Naive thymus-derived CD4-positive, alpha-beta T cell (primary cell): ENCODE measurements around the gene RCAN3. TPM values are rescaled to one million over a fixed set of nuclear protein-coding genes. Genes with fewer than 3 reads are reported as not detected.

Source experiments
- ATAC-seq: fragments of 150-1000 bp; cut with Tn5 transposase; 2 replicates; pipeline ENCODE4 v1.10.0; 2021; ENCODE audit warnings: mild to moderate bottlenecking, moderate library complexity
- CTCF ChIA-PET: fragments of 350-600 bp; sonication (Branson Sonifier 250); formaldehyde crosslinking; loops from one replicate; lab custom pipeline; 2021; ENCODE audit warnings: antibody characterized with exemption; lab: Charles Lee
- POLR2A ChIA-PET: fragments of 350-600 bp; sonication (Branson Sonifier 250); formaldehyde crosslinking; loops from one replicate; lab custom pipeline; 2021; ENCODE audit warnings: antibody characterized with exemption, inconsistent platforms; lab: Charles Lee
- DNase-seq, 9 donors: peaks; one replicate each; pipeline versions ENCODE4 v3.0.0 to v3.0.0-alpha.2; 2020 to 2022; ENCODE audit warnings: mixed read lengths in 1 of 9
- H3K27ac ChIP-seq: one replicate; pipeline ENCODE4 v1.7.0; 2013; ENCODE audit warnings: mild to moderate bottlenecking, low read depth, low read length, moderate library complexity
- H3K27me3 ChIP-seq, 2 donors: one replicate each; pipeline ENCODE4 v1.7.0; 2013; ENCODE audit warnings: low read length in 2 of 2, mild to moderate bottlenecking in 2 of 2, moderate library complexity in 2 of 2; ENCODE audit not compliant: control insufficient read depth in 2 of 2, insufficient read depth in 2 of 2
- H3K36me3 ChIP-seq, 3 experiments: 1 replicate in 2 of 3; 2 replicates in 1 of 3; pipeline ENCODE4 v1.7.0; 2013; ENCODE audit warnings: low read length in 3 of 3, mild to moderate bottlenecking in 3 of 3, moderate library complexity in 1 of 3; ENCODE audit not compliant: insufficient read depth in 3 of 3, control insufficient read depth in 2 of 3
- H3K4me1 ChIP-seq, 2 donors: one replicate each; pipeline ENCODE4 v1.7.0; 2013; ENCODE audit warnings: low read length in 2 of 2, mild to moderate bottlenecking in 2 of 2, moderate library complexity in 1 of 2; ENCODE audit not compliant: control insufficient read depth in 2 of 2, insufficient read depth in 2 of 2
- H3K4me3 ChIP-seq: 2 replicates; pipeline ENCODE4 v1.7.0; 2013; ENCODE audit warnings: mild to moderate bottlenecking, low read length
- H3K9me3 ChIP-seq, 3 experiments: 1 replicate in 2 of 3; 2 replicates in 1 of 3; pipeline ENCODE4 v1.7.0; 2013; ENCODE audit warnings: low read length in 3 of 3; ENCODE audit not compliant: control insufficient read depth in 2 of 3
- H3K27ac Mint-ChIP-seq, 9 donors: one replicate each; pipeline ENCODE4 v1.8.0; 2020 to 2022; ENCODE audit warnings: mixed read lengths in 9 of 9, mild to moderate bottlenecking in 8 of 9, moderate library complexity in 5 of 9, inconsistent platforms in 2 of 9
- H3K27me3 Mint-ChIP-seq, 5 donors: one replicate each; pipeline ENCODE4 v1.8.0; 2021 to 2022; ENCODE audit warnings: mixed read lengths in 5 of 5, mild to moderate bottlenecking in 1 of 5
- H3K36me3 Mint-ChIP-seq, 5 donors: one replicate each; pipeline ENCODE4 v1.8.0; 2020 to 2022; ENCODE audit warnings: mixed read lengths in 5 of 5, mild to moderate bottlenecking in 3 of 5, inconsistent platforms in 1 of 5
- H3K4me1 Mint-ChIP-seq, 7 donors: one replicate each; pipeline ENCODE4 v1.8.0; 2020 to 2022; ENCODE audit warnings: mixed read lengths in 7 of 7, mild to moderate bottlenecking in 3 of 7, inconsistent platforms in 1 of 7
- H3K4me3 Mint-ChIP-seq, 10 donors: one replicate each; pipeline ENCODE4 v1.8.0; 2020 to 2022; ENCODE audit warnings: mild to moderate bottlenecking in 10 of 10, mixed read lengths in 10 of 10, moderate library complexity in 6 of 10, inconsistent platforms in 2 of 10
- H3K9me3 Mint-ChIP-seq, 11 donors: one replicate each; pipeline ENCODE4 v1.8.0; 2020 to 2022; ENCODE audit warnings: mixed read lengths in 11 of 11, mild to moderate bottlenecking in 4 of 11, inconsistent platforms in 1 of 11, moderate library complexity in 1 of 11
- intact Hi-C, 2 donors: fragments of 100-400 bp; cut with micrococcal nuclease; formaldehyde crosslinking; loops; one replicate each; pipeline ENCODE4 v1.15.1; 2023
- polyA plus RNA-seq, 2 donors: library from polyadenylated mRNA; unstranded; fragments of 300-500 nt; fragmentation: Illumina TruSeq; gene quantifications; one replicate each; pipeline ENCODE4 v1.2.3, GENCODE V29; 2021
- total RNA-seq, 6 experiments: library from RNA in 5 of 6; stranded (reverse) in 5 of 6; gene quantifications; 1 replicate in 5 of 6; 2 replicates in 1 of 6; pipeline ENCODE4 v1.2.3 and lab custom pipeline; 2021 to 2026

Gene RCAN3
- total RNA-seq (100 to 1,000 TPM in 4 of 5 experiments, 10 to 100 TPM in 1; 68.5 to 247 (median 183) TPM), polyA plus RNA-seq (100 to 1,000 TPM; 171 to 179 TPM), total RNA-seq (lab: John Stamatoyannopoulos, UW) (505 reads per million, percentile 98 among the genes with 10 or more reads in this experiment)

DNA sequence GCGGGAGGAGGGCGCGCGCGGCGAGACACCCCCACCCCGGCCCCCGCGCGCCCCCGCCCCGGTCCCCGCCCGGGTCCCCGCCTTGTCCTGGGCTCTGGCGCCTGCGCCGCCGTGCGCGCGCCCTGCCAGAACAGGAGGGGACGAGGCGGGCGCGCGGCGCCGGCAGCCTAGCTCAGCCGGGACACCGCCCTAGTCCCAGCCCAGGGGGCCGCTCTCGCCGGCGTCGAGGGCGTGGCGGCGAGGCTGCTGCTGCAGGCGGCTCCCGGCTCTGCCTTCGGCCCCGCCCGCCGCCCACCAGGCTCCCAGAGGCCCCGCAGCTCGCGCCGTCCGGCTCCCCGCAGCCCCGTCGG, at the start of gene RCAN3:
Gene RCAN3 (plus strand): TSS at position 128 of the 350 bp plus-strand sequence. CDS start 11,537 bp downstream, outside the sequence.
- Histone ChIP-seq H3K4me3 (peak within 1 kb of the TSS; percentile 84), H3K9me3 (no peaks in the 10 kb centered on the region), H3K4me1 (peaks cover 42 to 53% of the 10 kb centered on the region in 2 donors), H3K36me3 (no peaks in the 10 kb centered on the region), H3K27ac (peak within 1 kb of the TSS; percentile 99), H3K27me3 (no peaks in the 10 kb centered on the region)
- peaks cover 0 to 9% (median 0%) of the 10 kb centered on the region in 5 donors for H3K27me3 Mint-ChIP-seq
- peaks cover 0 to 38% (median 20%) of the 10 kb centered on the region in 5 donors for H3K36me3 Mint-ChIP-seq
- intact Hi-C loops: loop anchor here (1.0 to 10.0 kb wide), 17 partner anchors 16 to 930 kb away; partner anchors contain the start of genes CLIC4 (in 2 of the 2), NIPAL3 (in 2 of the 2), MACO1 (in 1 of the 2) and PNRC2 (in 1 of the 2)
- ATAC-seq (peak; percentile 81), DNase-seq (peak; percentile 82 to 94 (median 92))
- H3K4me1 Mint-ChIP-seq: peaks cover 38 to 65% (median 60%) of the 10 kb centered on the region in 7 donors
- ChIA-PET POLR2A (interaction anchor here (1.1 to 27.5 kb wide), 18 partner anchors 11 to 743 kb away, joined by 3 to 929 read pairs (median 7); partner anchors contain the start of genes NIPAL3, SRRM1 and STPG1), CTCF (interaction anchor here (1.1 to 4.9 kb wide), 6 partner anchors 10 to 87 kb away, joined by 3 to 44 read pairs (median 12); partner anchors contain the start of gene NIPAL3)
- H3K27ac Mint-ChIP-seq: peak within 1 kb of the TSS; percentile 95 to 99 (median 98)
- H3K9me3 Mint-ChIP-seq: peaks cover 0 to 7% (median 0%) of the 10 kb centered on the region in 11 donors
- H3K4me3 Mint-ChIP-seq: peak within 1 kb of the TSS; percentile 90 to 100 (median 99)

DNA sequence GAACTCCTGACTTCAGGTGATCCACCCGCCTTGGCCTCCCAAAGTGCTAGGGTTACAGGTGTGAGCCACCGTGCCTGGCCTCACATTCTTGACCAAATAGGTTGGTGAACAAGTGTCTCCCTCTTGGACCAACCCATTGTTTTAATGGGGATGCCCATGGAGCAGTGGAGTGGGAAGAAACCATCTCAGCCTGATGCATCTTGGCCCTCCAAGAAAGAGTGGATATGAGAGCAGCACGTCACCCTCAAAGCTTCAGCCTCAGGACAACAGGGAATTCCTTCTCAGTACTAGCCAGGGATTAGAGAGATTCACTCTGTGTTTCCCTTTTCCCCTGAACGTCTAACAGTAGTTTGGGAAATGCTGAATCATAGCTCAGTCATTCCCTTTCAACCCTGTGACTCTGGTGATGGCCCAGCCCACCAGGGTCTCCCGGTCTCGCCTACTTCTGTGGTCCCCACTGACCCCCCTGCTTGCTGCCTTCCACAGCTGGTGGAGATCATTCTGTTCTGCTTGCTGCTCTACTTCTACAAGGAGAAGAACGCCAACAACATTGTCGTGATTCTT, 49.6 kb upstream of the RCAN3 start:
- Mint-ChIP-seq H3K4me1 (peaks cover 0 to 19% (median 4%) of the 10 kb centered on the region in 7 donors), H3K27me3 (no peaks in the 10 kb centered on the region), H3K4me3 (no peak overlapping the region), H3K36me3 (peaks cover 21 to 82% (median 47%) of the 10 kb centered on the region in 5 donors), H3K9me3 (no peaks in the 10 kb centered on the region), H3K27ac (peak overlapping the region in 1 of 9 donors; percentile 53)
- H3K9me3 ChIP-seq: no peaks in the 10 kb centered on the region
- ATAC-seq: no peak
- H3K4me3 ChIP-seq: no peak overlapping the region
- no peak overlapping the region for H3K27ac ChIP-seq
- DNase-seq: no peak
- peaks cover 26 to 97% (median 28%) of the 10 kb centered on the region in 3 experiments for H3K36me3 ChIP-seq
- H3K27me3 ChIP-seq: no peaks in the 10 kb centered on the region
- ChIA-PET POLR2A (interaction anchor here (0.7 to 1.6 kb wide), 6 partner anchors 17 to 74 kb away, joined by 3 to 7 read pairs (median 3); no protein-coding TSS in a partner anchor), CTCF (interaction anchor here (1.1 to 2.2 kb wide), 2 partner anchors 38 to 83 kb away, joined by 3 to 7 read pairs; partner anchors contain the start of gene NIPAL3)
- intact Hi-C loops: no loop called here
- H3K4me1 ChIP-seq: no peaks in the 10 kb centered on the region

DNA sequence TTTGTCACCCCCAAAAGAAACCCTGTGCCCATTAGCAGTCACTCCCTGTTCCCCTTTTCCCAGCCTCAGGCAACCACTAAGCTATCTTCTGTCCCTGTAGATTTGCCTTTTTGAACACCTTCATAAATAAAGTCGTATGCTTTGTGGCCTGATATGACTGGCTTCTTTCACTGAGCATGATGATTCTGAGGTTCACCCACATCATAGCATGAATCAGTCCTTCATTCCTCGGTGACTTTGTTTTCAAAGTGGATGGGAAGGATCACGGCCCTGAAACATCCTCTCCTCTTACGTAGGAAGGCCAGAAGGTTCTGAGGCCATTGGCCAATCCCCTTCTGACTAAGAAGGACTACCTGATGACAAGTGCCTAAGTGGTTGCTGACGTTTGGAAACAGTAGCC, 48.0 kb upstream of the RCAN3 start:
- Mint-ChIP-seq H3K4me3 (no peak overlapping the region), H3K9me3 (peaks cover 0 to 2% (median 0%) of the 10 kb centered on the region in 11 donors), H3K27me3 (no peaks in the 10 kb centered on the region), H3K36me3 (peaks cover 25 to 89% (median 62%) of the 10 kb centered on the region in 5 donors), H3K4me1 (peaks cover 3 to 24% (median 7%) of the 10 kb centered on the region in 7 donors), H3K27ac (peak overlapping the region in 7 of 9 donors; percentile 10 to 82 (median 72))
- ATAC-seq: peak; percentile 24
- ChIA-PET POLR2A (interaction anchor here (0.6 to 1.1 kb wide), 2 partner anchors 29 to 30 kb away, joined by 3 read pairs; no protein-coding TSS in a partner anchor), CTCF (interaction anchor here (0.8 to 2.2 kb wide), 2 partner anchors 36 to 39 kb away, joined by 3 to 7 read pairs; partner anchors contain the start of gene NIPAL3)
- DNase-seq: no peak
- no peak overlapping the region for H3K27ac ChIP-seq
- H3K9me3 ChIP-seq: no peaks in the 10 kb centered on the region
- H3K4me1 ChIP-seq: no peaks in the 10 kb centered on the region
- no peaks in the 10 kb centered on the region for H3K27me3 ChIP-seq
- no peak overlapping the region for H3K4me3 ChIP-seq
- peaks cover 31 to 100% (median 33%) of the 10 kb centered on the region in 3 experiments for H3K36me3 ChIP-seq
- intact Hi-C loops: no loop called here

DNA sequence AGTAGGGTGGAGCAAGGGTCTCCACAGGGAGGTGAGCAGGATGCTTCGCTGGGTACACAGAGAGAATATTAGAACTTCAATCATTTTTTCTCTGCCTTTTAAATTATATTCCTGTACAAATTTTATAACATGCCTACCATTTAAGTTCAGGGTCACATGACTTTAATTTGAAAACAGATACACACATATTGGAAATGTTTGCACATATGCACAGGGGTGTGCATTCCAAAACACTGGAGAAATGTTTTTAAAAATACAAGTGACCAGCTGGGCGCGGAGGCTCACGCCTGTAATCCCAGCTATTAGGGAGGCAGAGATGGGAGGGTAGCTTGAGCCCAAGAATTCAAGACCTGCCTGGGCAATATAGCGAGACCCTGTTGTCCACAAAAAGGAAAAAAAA, 47.4 kb upstream of the RCAN3 start:
- Histone ChIP-seq H3K4me1 (no peaks in the 10 kb centered on the region), H3K27me3 (no peaks in the 10 kb centered on the region), H3K9me3 (no peaks in the 10 kb centered on the region), H3K36me3 (peaks cover 28 to 100% (median 36%) of the 10 kb centered on the region in 3 experiments), H3K27ac (no peak overlapping the region), H3K4me3 (no peak overlapping the region)
- DNase-seq (no peak), ATAC-seq (no peak)
- H3K4me3 Mint-ChIP-seq: no peak overlapping the region
- H3K9me3 Mint-ChIP-seq: peaks cover 0 to 2% (median 0%) of the 10 kb centered on the region in 11 donors
- H3K27me3 Mint-ChIP-seq: no peaks in the 10 kb centered on the region
- ChIA-PET POLR2A (interaction anchor here (0.6 kb wide), 1 partner anchor 49 kb away, joined by 3 read pairs; no protein-coding TSS in a partner anchor), CTCF (no interaction called here)
- intact Hi-C loops: no loop called here
- H3K27ac Mint-ChIP-seq: peak overlapping the region in 2 of 9 donors; percentile 14 to 43
- peaks cover 25 to 89% (median 62%) of the 10 kb centered on the region in 5 donors for H3K36me3 Mint-ChIP-seq
- H3K4me1 Mint-ChIP-seq: peaks cover 3 to 24% (median 8%) of the 10 kb centered on the region in 7 donors

DNA sequence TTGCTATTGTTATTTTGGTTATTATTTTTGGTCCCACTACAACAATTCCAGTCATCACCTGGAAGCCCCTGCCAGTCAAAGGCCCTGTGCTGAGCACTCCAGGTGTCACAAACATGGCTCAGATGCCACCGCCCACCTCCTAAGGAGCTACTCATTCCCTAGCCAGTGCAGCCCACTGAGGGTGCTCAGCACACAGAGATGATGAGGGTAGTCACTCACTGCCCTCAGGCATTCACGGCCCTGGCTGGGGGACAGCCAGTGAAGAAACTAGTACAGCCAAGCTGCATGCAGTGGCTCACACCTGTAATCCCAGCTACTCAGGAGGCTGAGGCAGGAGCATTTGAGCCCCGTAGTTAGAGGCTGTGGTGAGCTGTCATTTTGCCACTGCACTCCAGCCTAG, 44.8 kb upstream of the RCAN3 start:
- Histone ChIP-seq H3K27me3 (no peaks in the 10 kb centered on the region), H3K36me3 (peaks cover 26 to 90% (median 33%) of the 10 kb centered on the region in 3 experiments), H3K4me3 (no peak overlapping the region), H3K4me1 (no peaks in the 10 kb centered on the region), H3K9me3 (no peaks in the 10 kb centered on the region), H3K27ac (no peak overlapping the region)
- Mint-ChIP-seq H3K4me1 (peaks cover 0 to 17% (median 15%) of the 10 kb centered on the region in 7 donors), H3K4me3 (no peak overlapping the region), H3K36me3 (peaks cover 28 to 87% (median 63%) of the 10 kb centered on the region in 5 donors), H3K27ac (peak overlapping the region in 3 of 9 donors; percentile 8 to 20 (median 18)), H3K27me3 (no peaks in the 10 kb centered on the region), H3K9me3 (peaks cover 0 to 11% (median 0%) of the 10 kb centered on the region in 11 donors)
- ChIA-PET POLR2A (no interaction called here), CTCF (interaction anchor here (0.6 kb wide), 1 partner anchor 298 kb away, joined by 3 read pairs; no protein-coding TSS in a partner anchor)
- DNase-seq: no peak
- intact Hi-C loops: no loop called here
- no peak for ATAC-seq
